Esophagus muscularis mucosa (tissue), 4 donors: Measurements from ENCODE around the gene CPSF4.

Experiments used
- CTCF ChIP-seq, 3 experiments: fragments of 200-600 bp in 2 of 3; fragments of 450-650 bp in 1 of 3; sonication (generic) in 2 of 3; IDR thresholded peaks; one replicate each; pipeline ENCODE4 v1.5.1; 2017 to 2019; ENCODE audit warnings: antibody characterized with exemption in 3 of 3, mild to moderate bottlenecking in 2 of 3, moderate library complexity in 1 of 3
- EP300 ChIP-seq: sonication (generic); formaldehyde crosslinking; IDR thresholded peaks from one replicate; pipeline ENCODE4 v1.6.1; 2017; ENCODE audit warnings: antibody characterized with exemption
- POLR2A ChIP-seq: fragments of 450-650 bp; IDR thresholded peaks from one replicate; pipeline ENCODE4 v1.6.1; 2017; ENCODE audit warnings: antibody characterized with exemption, moderate library complexity, mild to moderate bottlenecking, low read depth
- POLR2AphosphoS5 ChIP-seq, 2 donors: sonication (generic); formaldehyde crosslinking; IDR thresholded peaks; one replicate each; pipeline ENCODE4 v1.6.1; 2017; ENCODE audit warnings: antibody characterized with exemption in 2 of 2

GRCh38 chr7:99499371-99499720 is 60.6 kb downstream of the CPSF4 start:
- TF ChIP-seq POLR2AphosphoS5 (IDR thresholded peaks at IDR 0.05) (no peak), EP300 (no peak), CTCF (IDR thresholded peaks at IDR 0.05) (no peak), POLR2A (no peak)
